HG03045 (cell line): ENCODE data around the gene SVOP.
"Not testable (repeated sequence)": the region's sequence is repeated elsewhere in the genome, so short reads cannot be mapped to it uniquely, and the experiment has no call there.

Experiments used
- ATAC-seq: cut with Tn5 transposase; IDR thresholded peaks from one replicate; pipeline ENCODE4 v1.9.1; 2021; ENCODE audit warnings: mild to moderate bottlenecking, moderate library complexity; ENCODE audit not compliant: unreplicated experiment

The SVOP gene

GRCh38 chr12:109033239-109034196 lies 12.7 kb upstream of the SVOP start:
- no peak for ATAC-seq

GRCh38 chr12:109029411-109029810 lies 8.5 kb upstream of the SVOP start:
- ATAC-seq = no peak

GRCh38 chr12:109028624-109029023 lies 7.8 kb upstream of the SVOP start:
- not testable (repeated sequence) for ATAC-seq

- ATAC-seq = no peak
These were observed 6.9 kb upstream of the SVOP start for GRCh38 chr12:109027767-109028166.

GRCh38 chr12:109020146-109020795 lies 597 bp downstream of the SVOP start:
- ATAC-seq = no peak

GRCh38 chr12:109018296-109018695 lies 2.6 kb downstream of the SVOP start:
- no peak for ATAC-seq

- ATAC-seq = no peak
These were observed 3.9 kb downstream of the SVOP start for GRCh38 chr12:109016978-109017377.

GRCh38 chr12:109016016-109016415 lies 4.9 kb downstream of the SVOP start:
- ATAC-seq = no peak

- ATAC-seq = no peak
These were observed 5.7 kb downstream of the SVOP start for GRCh38 chr12:109014984-109015765.

GRCh38 chr12:109010259-109010658 lies 10.6 kb downstream of the SVOP start:
- ATAC-seq = no peak

- ATAC-seq = no peak
These were observed 11.1 kb downstream of the SVOP start for GRCh38 chr12:109009766-109010165.

- no peak for ATAC-seq
These were observed 16.9 kb downstream of the SVOP start for GRCh38 chr12:109004017-109004416.

GRCh38 chr12:108996320-108996719 lies 24.5 kb downstream of the SVOP start:
- ATAC-seq = no peak

GRCh38 chr12:108995370-108995992 lies 25.4 kb downstream of the SVOP start:
- ATAC-seq = no peak

GRCh38 chr12:108990103-108990502 lies 30.8 kb downstream of the SVOP start:
- ATAC-seq = not testable (repeated sequence)

GRCh38 chr12:108989376-108989775 lies 31.5 kb downstream of the SVOP start:
- no peak for ATAC-seq

GRCh38 chr12:108985750-108986149 lies 35.1 kb downstream of the SVOP start:
- ATAC-seq = no peak

GRCh38 chr12:108983227-108983626 lies 37.6 kb downstream of the SVOP start:
- no peak for ATAC-seq

GRCh38 chr12:108982621-108983219 lies 38.1 kb downstream of the SVOP start:
- ATAC-seq = no peak

- no peak for ATAC-seq
These were observed 39.0 kb downstream of the SVOP start for GRCh38 chr12:108981835-108982234.
